Measurements from ENCODE around the gene TRAF5.
A peak's percentile ranks its signal among the peaks of the same experiment; 100 is the strongest.

The TRAF5 gene

DNA sequence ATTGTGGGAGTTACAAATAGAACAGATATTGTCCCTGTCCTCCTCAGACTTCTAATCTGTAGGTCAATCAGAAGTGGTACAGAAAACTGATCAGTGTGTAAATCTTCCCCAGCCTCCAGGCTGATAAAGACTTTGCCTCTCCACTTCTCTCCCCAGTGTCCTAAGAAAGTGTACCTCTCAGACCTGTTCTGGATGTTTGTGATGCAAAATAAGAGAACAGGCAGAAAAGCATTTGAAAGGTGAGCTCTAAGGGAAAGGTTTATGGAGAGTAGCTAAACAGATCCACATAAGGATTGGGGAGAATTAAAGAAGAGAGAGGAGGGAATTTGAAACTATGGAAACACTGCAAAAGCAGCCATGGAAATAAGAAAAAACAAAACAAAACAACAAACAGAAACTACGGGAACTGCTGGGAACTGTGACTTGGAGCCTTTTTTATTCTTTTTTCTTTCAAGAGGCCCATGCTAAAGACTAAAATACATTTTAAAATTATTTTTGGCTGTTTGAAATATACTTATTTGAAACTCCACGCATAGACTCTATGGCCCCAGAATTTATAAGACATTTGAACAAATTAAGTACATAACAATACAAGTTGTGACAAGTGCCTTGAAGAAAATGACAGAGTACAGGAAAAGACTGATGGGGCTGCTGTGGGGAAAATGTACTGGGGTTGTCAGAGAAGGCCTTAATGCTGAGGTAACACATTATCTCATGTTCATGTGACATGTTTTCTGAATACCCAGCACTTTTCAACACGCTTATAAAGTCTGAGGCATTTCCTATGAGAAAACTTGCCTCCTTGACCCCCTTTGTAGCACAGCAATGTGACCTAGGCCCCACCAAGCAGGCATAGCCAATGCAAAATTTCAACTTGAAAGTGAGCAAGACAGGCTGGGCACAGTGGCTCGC is 51.2 kb downstream of the TRAF5 start:
- Histone ChIP-seq H3K4me1 (ENCODE audit: control insufficient read depth, insufficient read depth, low read depth, low read length) (peaks cover 9% of the 10 kb centered on the region), H3K18ac (ENCODE audit: low read depth in 1 of 2, low read length in 2 of 2) (peak overlapping the region in 1 of 2 experiments; percentile 48), H3K9me3 (ENCODE audit: control insufficient read depth, low read length) (no peaks in the 10 kb centered on the region), H3K27ac (ENCODE audit: low read length, poor library complexity, severe bottlenecking) (no peak overlapping the region), H3K27me3 (ENCODE audit: control insufficient read depth in 1 of 2, insufficient read depth in 1 of 2, low read length in 2 of 2) (no peaks in the 10 kb centered on the region), H3K4me2 (ENCODE audit: low read length, poor library complexity, severe bottlenecking) (no peak overlapping the region), H4K8ac (ENCODE audit: low read length) (no peak overlapping the region), H3K4ac (ENCODE audit: low read depth in 1 of 2, low read length in 2 of 2) (no peak overlapping the region), H2AK5ac (ENCODE audit: low read length, severe bottlenecking) (no peak overlapping the region), H2AFZ (ENCODE audit: low read depth, low read length) (no peak overlapping the region), H3K23ac (ENCODE audit: low read length in 2 of 2) (no peak overlapping the region), H2BK120ac (ENCODE audit: low read depth, low read length) (no peak overlapping the region), H3K79me1 (replicated peaks; ENCODE audit: low read length, poor library complexity, severe bottlenecking) (peaks cover 3% of the 10 kb centered on the region), H2BK12ac (ENCODE audit: low read length in 2 of 2) (peak overlapping the region in 1 of 2 experiments; percentile 63), H3K36me3 (ENCODE audit: control insufficient read depth in 1 of 2, insufficient read depth in 2 of 2, low read depth in 1 of 2, low read length in 2 of 2) (peaks cover 0 to 15% of the 10 kb centered on the region in 2 experiments), H2BK5ac (ENCODE audit: low read depth, low read length, poor library complexity, severe bottlenecking) (no peak overlapping the region), H3K9ac (ENCODE audit: low read length) (peak overlapping the region; percentile 50), H2BK15ac (ENCODE audit: low read depth, poor library complexity, severe bottlenecking) (no peak overlapping the region), H3K4me3 (ENCODE audit: insufficient read depth in 1 of 2, low read depth in 1 of 2, low read length in 2 of 2) (no peak overlapping the region), H3K14ac (ENCODE audit: low read length in 2 of 2) (no peak overlapping the region), H4K91ac (ENCODE audit: low read length) (no peak overlapping the region)
- peak; percentile 71 for DNase-seq
- 83% methylated on average over 2 of the region's 4 CpGs for WGBS

DNA sequence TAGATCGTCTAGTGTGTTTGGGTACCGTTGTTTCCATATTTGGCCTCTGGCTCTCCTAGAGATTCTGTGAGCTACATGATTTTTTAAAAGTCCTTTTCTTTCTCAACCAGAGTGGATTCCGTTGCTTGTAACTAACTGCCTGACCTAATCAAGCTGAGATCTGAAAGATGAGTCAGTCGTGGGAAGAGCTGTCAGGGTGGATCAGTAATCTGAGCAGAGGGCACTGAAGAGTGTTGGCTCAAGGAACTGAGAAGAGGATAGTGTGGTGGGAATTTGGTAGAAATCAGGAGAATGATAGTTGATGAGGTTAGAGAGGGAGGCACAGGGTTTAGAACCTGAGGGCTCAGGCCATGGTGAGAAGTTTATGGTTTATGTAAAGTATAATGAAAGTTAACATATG is 52.2 kb downstream of the TRAF5 start:
- peak overlapping the region; percentile 78 for H3K9ac ChIP-seq (ENCODE audit: low read length)
- H3K27ac ChIP-seq (ENCODE audit: low read length, poor library complexity, severe bottlenecking) = peak overlapping the region; percentile 73
- H3K79me1 ChIP-seq (replicated peaks; ENCODE audit: low read length, poor library complexity, severe bottlenecking) = peaks cover 6% of the 10 kb centered on the region
- 45% methylated on average over 4 of the region's 4 CpGs for WGBS
- H3K14ac ChIP-seq (ENCODE audit: low read length in 2 of 2) = no peak overlapping the region
- no peak overlapping the region for H2BK5ac ChIP-seq (ENCODE audit: low read depth, low read length, poor library complexity, severe bottlenecking)
- H3K27me3 ChIP-seq (ENCODE audit: control insufficient read depth in 1 of 2, insufficient read depth in 1 of 2, low read length in 2 of 2) = no peaks in the 10 kb centered on the region
- H3K4me3 ChIP-seq (ENCODE audit: insufficient read depth in 1 of 2, low read depth in 1 of 2, low read length in 2 of 2) = no peak overlapping the region
- no peak overlapping the region for H4K8ac ChIP-seq (ENCODE audit: low read length)
- no peak overlapping the region for H2AK5ac ChIP-seq (ENCODE audit: low read length, severe bottlenecking)
- no peak overlapping the region for H3K23ac ChIP-seq (ENCODE audit: low read length in 2 of 2)
- H2BK12ac ChIP-seq (ENCODE audit: low read length in 2 of 2) = no peak overlapping the region
- H3K4me1 ChIP-seq (ENCODE audit: control insufficient read depth, insufficient read depth, low read depth, low read length) = peaks cover 9% of the 10 kb centered on the region
- no peak overlapping the region for H2BK120ac ChIP-seq (ENCODE audit: low read depth, low read length)
- no peak overlapping the region for H2AFZ ChIP-seq (ENCODE audit: low read depth, low read length)
- H2BK15ac ChIP-seq (ENCODE audit: low read depth, poor library complexity, severe bottlenecking) = no peak overlapping the region
- H3K4me2 ChIP-seq (ENCODE audit: low read length, poor library complexity, severe bottlenecking) = peak overlapping the region; percentile 37
- H4K91ac ChIP-seq (ENCODE audit: low read length) = no peak overlapping the region
- H3K36me3 ChIP-seq (ENCODE audit: control insufficient read depth in 1 of 2, insufficient read depth in 2 of 2, low read depth in 1 of 2, low read length in 2 of 2) = peaks cover 0 to 15% of the 10 kb centered on the region in 2 experiments
- H3K9me3 ChIP-seq (ENCODE audit: control insufficient read depth, low read length) = no peaks in the 10 kb centered on the region
- DNase-seq = peak; percentile 89
- no peak overlapping the region for H3K18ac ChIP-seq (ENCODE audit: low read depth in 1 of 2, low read length in 2 of 2)
- no peak overlapping the region for H3K4ac ChIP-seq (ENCODE audit: low read depth in 1 of 2, low read length in 2 of 2)

DNA sequence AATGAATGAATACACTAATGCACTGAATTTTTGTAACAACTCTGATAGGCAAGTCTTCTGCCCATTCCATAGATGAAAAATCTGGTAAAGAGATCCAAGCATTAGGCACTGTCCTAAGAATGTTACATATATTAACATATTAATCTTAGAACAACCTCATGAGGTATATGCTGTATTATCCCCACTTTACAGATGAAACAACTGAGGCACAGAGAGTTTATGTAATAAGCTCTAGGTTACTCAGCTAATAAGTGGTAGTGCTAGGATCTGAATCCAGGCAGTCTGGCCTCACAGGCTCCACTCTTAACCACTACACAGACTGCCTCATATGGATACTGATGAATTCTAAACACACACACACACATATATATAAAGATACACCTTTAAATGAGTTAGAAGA is 52.8 kb downstream of the TRAF5 start:
- Histone ChIP-seq H4K8ac (ENCODE audit: low read length) (no peak overlapping the region), H3K79me1 (replicated peaks; ENCODE audit: low read length, poor library complexity, severe bottlenecking) (peaks cover 6% of the 10 kb centered on the region), H3K4ac (ENCODE audit: low read depth in 1 of 2, low read length in 2 of 2) (no peak overlapping the region), H2BK5ac (ENCODE audit: low read depth, low read length, poor library complexity, severe bottlenecking) (no peak overlapping the region), H2AK5ac (ENCODE audit: low read length, severe bottlenecking) (no peak overlapping the region), H3K4me2 (ENCODE audit: low read length, poor library complexity, severe bottlenecking) (no peak overlapping the region), H3K9me3 (ENCODE audit: control insufficient read depth, low read length) (no peaks in the 10 kb centered on the region), H2AFZ (ENCODE audit: low read depth, low read length) (no peak overlapping the region), H2BK15ac (ENCODE audit: low read depth, poor library complexity, severe bottlenecking) (no peak overlapping the region), H3K4me3 (ENCODE audit: insufficient read depth in 1 of 2, low read depth in 1 of 2, low read length in 2 of 2) (no peak overlapping the region), H3K23ac (ENCODE audit: low read length in 2 of 2) (no peak overlapping the region), H4K91ac (ENCODE audit: low read length) (no peak overlapping the region), H3K4me1 (ENCODE audit: control insufficient read depth, insufficient read depth, low read depth, low read length) (peaks cover 8% of the 10 kb centered on the region), H3K27me3 (ENCODE audit: control insufficient read depth in 1 of 2, insufficient read depth in 1 of 2, low read length in 2 of 2) (no peaks in the 10 kb centered on the region), H3K27ac (ENCODE audit: low read length, poor library complexity, severe bottlenecking) (no peak overlapping the region), H3K9ac (ENCODE audit: low read length) (no peak overlapping the region), H2BK12ac (ENCODE audit: low read length in 2 of 2) (no peak overlapping the region), H3K14ac (ENCODE audit: low read length in 2 of 2) (no peak overlapping the region), H3K18ac (ENCODE audit: low read depth in 1 of 2, low read length in 2 of 2) (no peak overlapping the region), H2BK120ac (ENCODE audit: low read depth, low read length) (no peak overlapping the region), H3K36me3 (ENCODE audit: control insufficient read depth in 1 of 2, insufficient read depth in 2 of 2, low read depth in 1 of 2, low read length in 2 of 2) (peaks cover 0 to 9% of the 10 kb centered on the region in 2 experiments)
- no peak for DNase-seq

DNA sequence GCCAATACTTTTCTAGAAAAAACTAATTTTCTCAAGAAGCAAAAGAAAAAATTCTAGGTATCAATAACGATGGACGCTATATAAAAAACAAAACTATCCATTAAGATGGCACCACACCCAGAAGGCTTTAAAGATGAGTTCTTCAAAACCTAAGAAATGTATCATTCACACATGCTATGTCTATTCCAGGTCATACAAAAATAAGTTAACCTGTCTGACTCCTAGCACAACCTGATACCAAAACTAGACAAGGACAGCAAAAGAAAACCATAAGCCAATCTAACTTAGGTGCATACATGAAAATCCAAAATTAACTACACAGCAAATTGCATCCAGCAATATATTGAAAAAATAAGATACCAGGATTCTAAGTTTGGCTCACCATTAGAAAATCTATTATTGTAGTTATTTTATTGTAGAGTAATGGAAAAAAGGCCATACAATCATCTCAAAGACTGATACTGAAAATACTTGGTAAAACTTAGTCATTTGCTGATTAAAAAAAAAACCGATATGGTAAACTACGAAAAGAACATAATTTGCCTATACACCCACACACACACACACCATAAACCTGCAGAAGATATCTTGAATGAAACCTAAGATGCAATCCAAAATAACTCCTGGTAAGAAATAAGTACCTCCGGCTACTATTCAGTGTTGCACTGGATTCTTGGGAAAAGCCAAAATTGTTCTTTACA is 55.0 kb downstream of the TRAF5 start:
- H2AK5ac ChIP-seq (ENCODE audit: low read length, severe bottlenecking) = no peak overlapping the region
- no peak overlapping the region for H2BK12ac ChIP-seq (ENCODE audit: low read length in 2 of 2)
- H3K4ac ChIP-seq (ENCODE audit: low read depth in 1 of 2, low read length in 2 of 2) = no peak overlapping the region
- no peak overlapping the region for H2BK120ac ChIP-seq (ENCODE audit: low read depth, low read length)
- H3K27ac ChIP-seq (ENCODE audit: low read length, poor library complexity, severe bottlenecking) = no peak overlapping the region
- peak overlapping the region in 1 of 2 experiments; percentile 97 for H3K4me3 ChIP-seq (ENCODE audit: insufficient read depth in 1 of 2, low read depth in 1 of 2, low read length in 2 of 2)
- no peak overlapping the region for H2AFZ ChIP-seq (ENCODE audit: low read depth, low read length)
- DNase-seq = no peak
- H3K14ac ChIP-seq (ENCODE audit: low read length in 2 of 2) = no peak overlapping the region
- H3K36me3 ChIP-seq (ENCODE audit: control insufficient read depth in 1 of 2, insufficient read depth in 2 of 2, low read depth in 1 of 2, low read length in 2 of 2) = no peaks in the 10 kb centered on the region
- H2BK5ac ChIP-seq (ENCODE audit: low read depth, low read length, poor library complexity, severe bottlenecking) = no peak overlapping the region
- no peak overlapping the region for H2BK15ac ChIP-seq (ENCODE audit: low read depth, poor library complexity, severe bottlenecking)
- peak overlapping the region; percentile 99 for H3K9ac ChIP-seq (ENCODE audit: low read length)
- H4K8ac ChIP-seq (ENCODE audit: low read length) = no peak overlapping the region
- H4K91ac ChIP-seq (ENCODE audit: low read length) = no peak overlapping the region
- H3K18ac ChIP-seq (ENCODE audit: low read depth in 1 of 2, low read length in 2 of 2) = no peak overlapping the region
- 95% methylated on average over 5 of the region's 5 CpGs for WGBS
- H3K27me3 ChIP-seq (ENCODE audit: control insufficient read depth in 1 of 2, insufficient read depth in 1 of 2, low read length in 2 of 2) = no peaks in the 10 kb centered on the region
- no peak overlapping the region for H3K23ac ChIP-seq (ENCODE audit: low read length in 2 of 2)
- no peak overlapping the region for H3K4me2 ChIP-seq (ENCODE audit: low read length, poor library complexity, severe bottlenecking)
- H3K9me3 ChIP-seq (ENCODE audit: control insufficient read depth, low read length) = no peaks in the 10 kb centered on the region
- peaks cover 5% of the 10 kb centered on the region for H3K4me1 ChIP-seq (ENCODE audit: control insufficient read depth, insufficient read depth, low read depth, low read length)
- H3K79me1 ChIP-seq (replicated peaks; ENCODE audit: low read length, poor library complexity, severe bottlenecking) = peaks cover 3% of the 10 kb centered on the region

Data from mesenchymal stem cell (in vitro differentiated cells and primary cell).